ENCODE results near the gene WDHD1.
"Not testable (repeated sequence)": the region's sequence is repeated elsewhere in the genome, so short reads cannot be mapped to it uniquely, and the experiment has no call there.

WDHD1 gene

GRCh38 chr14:55048900-55049436 is 22.1 kb upstream of the WDHD1 start:
- Histone ChIP-seq H3K36me3 (ENCODE audit: control insufficient read depth in 1 of 2, insufficient read depth in 2 of 2, low read length in 2 of 2) (peaks cover 0 to 7% of the 10 kb centered on the region in 2 donors), H3K9me3 (ENCODE audit: control insufficient read depth in 1 of 2, low read length in 2 of 2) (no peaks in the 10 kb centered on the region), H3K4me1 (ENCODE audit: control insufficient read depth in 1 of 2, insufficient read depth in 2 of 2, low read length in 2 of 2) (peaks cover 17 to 23% of the 10 kb centered on the region in 2 donors), H3K27ac (ENCODE audit: low read depth, low read length) (no peak overlapping the region), H3K4me3 (ENCODE audit: low read depth in 1 of 2, low read length in 2 of 2) (no peak overlapping the region), H3K9ac (ENCODE audit: low read depth in 1 of 2, low read length in 2 of 2) (no peak overlapping the region), H3K27me3 (ENCODE audit: control insufficient read depth in 1 of 2, insufficient read depth in 2 of 2, low read length in 2 of 2) (no peaks in the 10 kb centered on the region)

GRCh38 chr14:55047301-55048053 is 20.6 kb upstream of the WDHD1 start:
- no peaks in the 10 kb centered on the region for H3K9me3 ChIP-seq (ENCODE audit: control insufficient read depth in 1 of 2, low read length in 2 of 2)
- no peaks in the 10 kb centered on the region for H3K27me3 ChIP-seq (ENCODE audit: control insufficient read depth in 1 of 2, insufficient read depth in 2 of 2, low read length in 2 of 2)
- no peak overlapping the region for H3K27ac ChIP-seq (ENCODE audit: low read depth, low read length)
- no peak overlapping the region for H3K9ac ChIP-seq (ENCODE audit: low read depth in 1 of 2, low read length in 2 of 2)
- peaks cover 5 to 9% of the 10 kb centered on the region in 2 donors for H3K4me1 ChIP-seq (ENCODE audit: control insufficient read depth in 1 of 2, insufficient read depth in 2 of 2, low read length in 2 of 2)
- peaks cover 9 to 13% of the 10 kb centered on the region in 2 donors for H3K36me3 ChIP-seq (ENCODE audit: control insufficient read depth in 1 of 2, insufficient read depth in 2 of 2, low read length in 2 of 2)
- no peak overlapping the region for H3K4me3 ChIP-seq (ENCODE audit: low read depth in 1 of 2, low read length in 2 of 2)

GRCh38 chr14:55045087-55045486 is 18.2 kb upstream of the WDHD1 start:
- Histone ChIP-seq H3K9me3 (ENCODE audit: control insufficient read depth in 1 of 2, low read length in 2 of 2) (no peaks in the 10 kb centered on the region), H3K9ac (ENCODE audit: low read depth in 1 of 2, low read length in 2 of 2) (no peak overlapping the region), H3K4me1 (ENCODE audit: control insufficient read depth in 1 of 2, insufficient read depth in 2 of 2, low read length in 2 of 2) (no peaks in the 10 kb centered on the region), H3K27me3 (ENCODE audit: control insufficient read depth in 1 of 2, insufficient read depth in 2 of 2, low read length in 2 of 2) (no peaks in the 10 kb centered on the region), H3K4me3 (ENCODE audit: low read depth in 1 of 2, low read length in 2 of 2) (no peak overlapping the region), H3K36me3 (ENCODE audit: control insufficient read depth in 1 of 2, insufficient read depth in 2 of 2, low read length in 2 of 2) (peaks cover 9 to 13% of the 10 kb centered on the region in 2 donors), H3K27ac (ENCODE audit: low read depth, low read length) (no peak overlapping the region)

GRCh38 chr14:55043528-55043927 is 16.6 kb upstream of the WDHD1 start:
- Histone ChIP-seq H3K27ac (ENCODE audit: low read depth, low read length) (no peak overlapping the region), H3K27me3 (ENCODE audit: control insufficient read depth in 1 of 2, insufficient read depth in 2 of 2, low read length in 2 of 2) (no peaks in the 10 kb centered on the region), H3K4me3 (ENCODE audit: low read depth in 1 of 2, low read length in 2 of 2) (no peak overlapping the region), H3K4me1 (ENCODE audit: control insufficient read depth in 1 of 2, insufficient read depth in 2 of 2, low read length in 2 of 2) (no peaks in the 10 kb centered on the region), H3K36me3 (ENCODE audit: control insufficient read depth in 1 of 2, insufficient read depth in 2 of 2, low read length in 2 of 2) (peaks cover 12 to 13% of the 10 kb centered on the region in 2 donors), H3K9me3 (ENCODE audit: control insufficient read depth in 1 of 2, low read length in 2 of 2) (no peaks in the 10 kb centered on the region), H3K9ac (ENCODE audit: low read depth in 1 of 2, low read length in 2 of 2) (no peak overlapping the region)

GRCh38 chr14:55038708-55039107 is 11.8 kb upstream of the WDHD1 start:
- H3K27me3 ChIP-seq (ENCODE audit: control insufficient read depth in 1 of 2, insufficient read depth in 2 of 2, low read length in 2 of 2) = no peaks in the 10 kb centered on the region
- H3K9me3 ChIP-seq (ENCODE audit: control insufficient read depth in 1 of 2, low read length in 2 of 2) = no peaks in the 10 kb centered on the region
- peaks cover 11 to 19% of the 10 kb centered on the region in 2 donors for H3K36me3 ChIP-seq (ENCODE audit: control insufficient read depth in 1 of 2, insufficient read depth in 2 of 2, low read length in 2 of 2)
- no peak overlapping the region for H3K4me3 ChIP-seq (ENCODE audit: low read depth in 1 of 2, low read length in 2 of 2)
- no peaks in the 10 kb centered on the region for H3K4me1 ChIP-seq (ENCODE audit: control insufficient read depth in 1 of 2, insufficient read depth in 2 of 2, low read length in 2 of 2)
- H3K27ac ChIP-seq (ENCODE audit: low read depth, low read length) = no peak overlapping the region
- H3K9ac ChIP-seq (ENCODE audit: low read depth in 1 of 2, low read length in 2 of 2) = no peak overlapping the region

- not testable (repeated sequence) for H3K4me3 ChIP-seq (ENCODE audit: low read depth in 1 of 2, low read length in 2 of 2); H3K9ac ChIP-seq (ENCODE audit: low read depth in 1 of 2, low read length in 2 of 2); H3K27me3 ChIP-seq (ENCODE audit: control insufficient read depth in 1 of 2, insufficient read depth in 2 of 2, low read length in 2 of 2); H3K4me1 ChIP-seq (ENCODE audit: control insufficient read depth in 1 of 2, insufficient read depth in 2 of 2, low read length in 2 of 2); H3K27ac ChIP-seq (ENCODE audit: low read depth, low read length); H3K9me3 ChIP-seq (ENCODE audit: control insufficient read depth in 1 of 2, low read length in 2 of 2)
- peaks cover 7 to 12% of the 10 kb centered on the region in 2 donors for H3K36me3 ChIP-seq (ENCODE audit: control insufficient read depth in 1 of 2, insufficient read depth in 2 of 2, low read length in 2 of 2)
Measured at GRCh38 chr14:55037995-55038394, 11.1 kb upstream of the WDHD1 start.

- no peak overlapping the region for H3K4me3 ChIP-seq (ENCODE audit: low read depth in 1 of 2, low read length in 2 of 2)
- no peaks in the 10 kb centered on the region for H3K27me3 ChIP-seq (ENCODE audit: control insufficient read depth in 1 of 2, insufficient read depth in 2 of 2, low read length in 2 of 2)
- H3K4me1 ChIP-seq (ENCODE audit: control insufficient read depth in 1 of 2, insufficient read depth in 2 of 2, low read length in 2 of 2) = peaks cover 17 to 33% of the 10 kb centered on the region in 2 donors
- H3K36me3 ChIP-seq (ENCODE audit: control insufficient read depth in 1 of 2, insufficient read depth in 2 of 2, low read length in 2 of 2) = peaks cover 3 to 6% of the 10 kb centered on the region in 2 donors
- no peak overlapping the region for H3K27ac ChIP-seq (ENCODE audit: low read depth, low read length)
- H3K9ac ChIP-seq (ENCODE audit: low read depth in 1 of 2, low read length in 2 of 2) = no peak overlapping the region
- H3K9me3 ChIP-seq (ENCODE audit: control insufficient read depth in 1 of 2, low read length in 2 of 2) = no peaks in the 10 kb centered on the region
Measured at GRCh38 chr14:55031190-55031589, 4.3 kb upstream of the WDHD1 start.

GRCh38 chr14:55028476-55028875 is 1.6 kb upstream of the WDHD1 start:
- peaks cover 0 to 3% of the 10 kb centered on the region in 2 donors for H3K36me3 ChIP-seq (ENCODE audit: control insufficient read depth in 1 of 2, insufficient read depth in 2 of 2, low read length in 2 of 2)
- no peaks in the 10 kb centered on the region for H3K27me3 ChIP-seq (ENCODE audit: control insufficient read depth in 1 of 2, insufficient read depth in 2 of 2, low read length in 2 of 2)
- peak overlapping the region; percentile 98 to 99 for H3K4me3 ChIP-seq (ENCODE audit: low read depth in 1 of 2, low read length in 2 of 2)
- peaks cover 24 to 37% of the 10 kb centered on the region in 2 donors for H3K4me1 ChIP-seq (ENCODE audit: control insufficient read depth in 1 of 2, insufficient read depth in 2 of 2, low read length in 2 of 2)
- no peaks in the 10 kb centered on the region for H3K9me3 ChIP-seq (ENCODE audit: control insufficient read depth in 1 of 2, low read length in 2 of 2)
- peak overlapping the region in 1 of 2 donors; percentile 87 for H3K9ac ChIP-seq (ENCODE audit: low read depth in 1 of 2, low read length in 2 of 2)
- H3K27ac ChIP-seq (ENCODE audit: low read depth, low read length) = no peak overlapping the region

GRCh38 chr14:55028066-55028465 is 1.2 kb upstream of the WDHD1 start:
- H3K9ac ChIP-seq (ENCODE audit: low read depth in 1 of 2, low read length in 2 of 2) = peak overlapping the region; percentile 87 to 90
- H3K4me3 ChIP-seq (ENCODE audit: low read depth in 1 of 2, low read length in 2 of 2) = peak overlapping the region; percentile 98 to 99
- peaks cover 24 to 37% of the 10 kb centered on the region in 2 donors for H3K4me1 ChIP-seq (ENCODE audit: control insufficient read depth in 1 of 2, insufficient read depth in 2 of 2, low read length in 2 of 2)
- no peaks in the 10 kb centered on the region for H3K27me3 ChIP-seq (ENCODE audit: control insufficient read depth in 1 of 2, insufficient read depth in 2 of 2, low read length in 2 of 2)
- H3K9me3 ChIP-seq (ENCODE audit: control insufficient read depth in 1 of 2, low read length in 2 of 2) = no peaks in the 10 kb centered on the region
- no peak overlapping the region for H3K27ac ChIP-seq (ENCODE audit: low read depth, low read length)
- no peaks in the 10 kb centered on the region for H3K36me3 ChIP-seq (ENCODE audit: control insufficient read depth in 1 of 2, insufficient read depth in 2 of 2, low read length in 2 of 2)

- Histone ChIP-seq H3K4me3 (ENCODE audit: low read depth in 1 of 2, low read length in 2 of 2) (peak overlapping the region; percentile 98 to 99), H3K27ac (ENCODE audit: low read depth, low read length) (no peak overlapping the region), H3K9ac (ENCODE audit: low read depth in 1 of 2, low read length in 2 of 2) (peak overlapping the region; percentile 87 to 90), H3K36me3 (ENCODE audit: control insufficient read depth in 1 of 2, insufficient read depth in 2 of 2, low read length in 2 of 2) (no peaks in the 10 kb centered on the region), H3K27me3 (ENCODE audit: control insufficient read depth in 1 of 2, insufficient read depth in 2 of 2, low read length in 2 of 2) (no peaks in the 10 kb centered on the region), H3K9me3 (ENCODE audit: control insufficient read depth in 1 of 2, low read length in 2 of 2) (no peaks in the 10 kb centered on the region), H3K4me1 (ENCODE audit: control insufficient read depth in 1 of 2, insufficient read depth in 2 of 2, low read length in 2 of 2) (peaks cover 24 to 35% of the 10 kb centered on the region in 2 donors)
Measured at GRCh38 chr14:55026441-55026792, 482 bp downstream of the WDHD1 start.

Measured in duodenal mucosa (tissue), 2 donors.